ENCODE results near the gene CTR9.

The CTR9 gene

GRCh38 chr11:10780040-10780439 is 29.0 kb downstream of the CTR9 start:
- DNase-seq (ENCODE audit: low read depth): no peak

- DNase-seq (ENCODE audit: low read depth): no peak
Measured at GRCh38 chr11:10784232-10785145, 33.4 kb downstream of the CTR9 start.

- no peak for DNase-seq (ENCODE audit: low read depth)
Measured at GRCh38 chr11:10785146-10785474, 34.1 kb downstream of the CTR9 start.

GRCh38 chr11:10786451-10786850 is 35.4 kb downstream of the CTR9 start:
- DNase-seq (ENCODE audit: low read depth): no peak

GRCh38 chr11:10792385-10793068 is 41.5 kb downstream of the CTR9 start:
- peak; percentile 80 for DNase-seq (ENCODE audit: low read depth)

- DNase-seq (ENCODE audit: low read depth): no peak
Measured at GRCh38 chr11:10793470-10794255, 42.6 kb downstream of the CTR9 start.

- DNase-seq (ENCODE audit: low read depth): no peak
Measured at GRCh38 chr11:10796191-10796590, 45.1 kb downstream of the CTR9 start.

- no peak for DNase-seq (ENCODE audit: low read depth)
Measured at GRCh38 chr11:10797001-10797400, 46.0 kb downstream of the CTR9 start.

- no peak for DNase-seq (ENCODE audit: low read depth)
Measured at GRCh38 chr11:10797531-10797930, 46.5 kb downstream of the CTR9 start.

- no peak for DNase-seq (ENCODE audit: low read depth)
Measured at GRCh38 chr11:10798330-10798928, 47.4 kb downstream of the CTR9 start.

- DNase-seq (ENCODE audit: low read depth): no peak
Measured at GRCh38 chr11:10800292-10800691, 49.2 kb downstream of the CTR9 start.

- no peak for DNase-seq (ENCODE audit: low read depth)
Measured at GRCh38 chr11:10803676-10804075, 52.6 kb downstream of the CTR9 start.

- DNase-seq (ENCODE audit: low read depth): no peak
Measured at GRCh38 chr11:10805741-10806140, 54.7 kb downstream of the CTR9 start.

GRCh38 chr11:10806206-10806605 is 55.2 kb downstream of the CTR9 start:
- DNase-seq (ENCODE audit: low read depth): no peak

GRCh38 chr11:10807493-10808234 is 56.6 kb downstream of the CTR9 start:
- DNase-seq (ENCODE audit: low read depth): peak; percentile 33

GRCh38 chr11:10808235-10808552 is 57.1 kb downstream of the CTR9 start:
- DNase-seq (ENCODE audit: low read depth): no peak

GRCh38 chr11:10808553-10809372 is 57.7 kb downstream of the CTR9 start, which contains the start of gene EIF4G2:
EIF4G2 (minus strand) TSS chr11:10808926.
- DNase-seq (ENCODE audit: low read depth): peak; percentile 98

- no peak for DNase-seq (ENCODE audit: low read depth)
Measured at GRCh38 chr11:10809373-10810160, 58.5 kb downstream of the CTR9 start.

GRCh38 chr11:10813945-10814344 is 62.9 kb downstream of the CTR9 start:
- no peak for DNase-seq (ENCODE audit: low read depth)

GRCh38 chr11:10818594-10818993 is 67.5 kb downstream of the CTR9 start:
- DNase-seq (ENCODE audit: low read depth): no peak

All from activated T-cell treated with anti-CD3 and anti-CD28 coated beads for 48 hours (primary cell).